GM23338 (cell line): Measurements from ENCODE around the gene SRSF3. TPM values are rescaled to one million over a fixed set of nuclear protein-coding genes. Genes with fewer than 3 reads are reported as not detected.

Source experiments
- ATAC-seq: fragments of 200-7000 bp; cut with Tn5 transposase; 3 replicates; pipeline ENCODE4 v1.9.1; 2020
- DNase-seq: peaks from one replicate; pipeline ENCODE4 v3.0.0-alpha.2; 2015; ENCODE audit warnings: low spot score
- H2AFZ ChIP-seq: fragments of 200-600 bp; sonication (generic); 2 replicates; pipeline ENCODE4 v1.8.0; 2016; ENCODE audit warnings: antibody characterized with exemption, mild to moderate bottlenecking, moderate library complexity
- H3F3A ChIP-seq: fragments of 200-600 bp; sonication (generic); replicated peaks from 2 replicates; pipeline ENCODE4 v1.8.0; 2017; ENCODE audit warnings: antibody characterized with exemption, mixed run types, low read depth
- H3K27ac ChIP-seq: fragments of 200-600 bp; sonication (generic); 2 replicates; pipeline ENCODE4 v1.6.1; 2016; ENCODE audit warnings: low read depth
- H3K27me3 ChIP-seq: fragments of 200-600 bp; sonication (generic); 2 replicates; pipeline ENCODE4 v1.8.0; 2016; ENCODE audit warnings: mild to moderate bottlenecking, mixed run types, moderate library complexity; ENCODE audit not compliant: insufficient read depth
- H3K36me3 ChIP-seq: fragments of 200-600 bp; sonication (generic); 2 replicates; pipeline ENCODE4 v1.8.0; 2016; ENCODE audit warnings: mild to moderate bottlenecking; ENCODE audit not compliant: insufficient read depth
- H3K4me1 ChIP-seq: fragments of 200-600 bp; sonication (generic); 2 replicates; pipeline ENCODE4 v1.8.0; 2016; ENCODE audit warnings: mild to moderate bottlenecking, moderate library complexity; ENCODE audit not compliant: insufficient read depth
- H3K4me2 ChIP-seq: fragments of 200-600 bp; sonication (generic); 2 replicates; pipeline ENCODE4 v1.7.1; 2017; ENCODE audit warnings: mixed run types
- H3K4me3 ChIP-seq: fragments of 200-600 bp; sonication (generic); 2 replicates; pipeline ENCODE4 v1.6.1; 2016; ENCODE audit warnings: mixed run types
- H3K79me2 ChIP-seq: fragments of 200-600 bp; sonication (generic); replicated peaks from 2 replicates; pipeline ENCODE4 v1.8.0; 2017; ENCODE audit warnings: mild to moderate bottlenecking; ENCODE audit not compliant: insufficient read depth
- H3K9me2 ChIP-seq: fragments of 200-600 bp; sonication (generic); 2 replicates; pipeline ENCODE4 v1.8.0; 2017; ENCODE audit not compliant: insufficient read depth
- H4K20me1 ChIP-seq: fragments of 200-600 bp; sonication (generic); replicated peaks from 2 replicates; pipeline ENCODE4 v1.8.0; 2017; ENCODE audit warnings: mild to moderate bottlenecking; ENCODE audit not compliant: insufficient read depth
- H3K27ac Mint-ChIP-seq: 2 replicates; pipeline ENCODE4 v1.8.0; 2020; ENCODE audit warnings: inconsistent platforms, mild to moderate bottlenecking, moderate library complexity, mixed read lengths
- H3K27me3 Mint-ChIP-seq: 3 replicates; pipeline ENCODE4 v1.8.0; 2022; ENCODE audit warnings: low read depth, mild to moderate bottlenecking, moderate library complexity, mixed read lengths, inconsistent platforms; ENCODE audit not compliant: insufficient read depth, poor library complexity
- H3K36me3 Mint-ChIP-seq: 3 replicates; pipeline ENCODE4 v1.8.0; 2021; ENCODE audit warnings: low read depth, mild to moderate bottlenecking, inconsistent platforms, moderate library complexity, mixed read lengths
- H3K4me1 Mint-ChIP-seq: 3 replicates; pipeline ENCODE4 v1.8.0; 2020; ENCODE audit warnings: mild to moderate bottlenecking, inconsistent platforms, mixed read lengths
- H3K4me3 Mint-ChIP-seq: 3 replicates; pipeline ENCODE4 v1.8.0; 2021; ENCODE audit warnings: moderate library complexity, mild to moderate bottlenecking, inconsistent platforms, mixed read lengths
- H3K9me3 Mint-ChIP-seq: 3 replicates; pipeline ENCODE4 v1.8.0; 2020; ENCODE audit warnings: moderate library complexity, mild to moderate bottlenecking, inconsistent platforms, mixed read lengths
- EZH2 ChIP-seq: fragments of 200-600 bp; sonication (generic); IDR thresholded peaks from one replicate; pipeline ENCODE4 v1.8.0; 2017; ENCODE audit warnings: antibody characterized with exemption, mild to moderate bottlenecking, low read depth; ENCODE audit not compliant: unreplicated experiment
- ZNF114 ChIP-seq: fragments of 250-450 bp; sonication (Bioruptor Pico); IDR thresholded peaks from 2 replicates; pipeline ENCODE4 v1.5.0; 2020; ENCODE audit warnings: mild to moderate bottlenecking, moderate library complexity
- ZNF331 ChIP-seq: fragments of 250-450 bp; sonication (Bioruptor Pico); IDR thresholded peaks from 2 replicates; pipeline ENCODE4 v1.5.0; 2020; ENCODE audit warnings: low read depth, mild to moderate bottlenecking, moderate library complexity
- ZNF462 ChIP-seq: fragments of 250-450 bp; sonication (Bioruptor Pico); IDR thresholded peaks from 2 replicates; pipeline ENCODE4 v1.5.0; 2020; ENCODE audit warnings: mild to moderate bottlenecking, moderate library complexity
- polyA plus RNA-seq: library from polyadenylated mRNA; unstranded; fragments of >200 nt; fragmentation: Nextera tagmentation; extraction: Ambion mirVana; gene quantifications from 2 replicates; pipeline ENCODE4 v1.2.1, GENCODE V29; 2016
- total RNA-seq: library from RNA; depleted of rRNA; stranded (reverse); fragments of >200 nt; shearing (Covaris generic); gene quantifications from 2 replicates; pipeline ENCODE4 v1.2.3, GENCODE V29; 2014
- TF ChIP-seq, protein P1 (sequence below): IDR thresholded peaks from one replicate; pipeline ENCODE4 v1.6.1; 2018; ENCODE audit warnings: antibody characterized with exemption; ENCODE audit not compliant: unreplicated experiment

SRSF3 gene
- total and polyA plus RNA-seq, 2 experiments from 2014 or later: 436 to 655 TPM

DNA sequence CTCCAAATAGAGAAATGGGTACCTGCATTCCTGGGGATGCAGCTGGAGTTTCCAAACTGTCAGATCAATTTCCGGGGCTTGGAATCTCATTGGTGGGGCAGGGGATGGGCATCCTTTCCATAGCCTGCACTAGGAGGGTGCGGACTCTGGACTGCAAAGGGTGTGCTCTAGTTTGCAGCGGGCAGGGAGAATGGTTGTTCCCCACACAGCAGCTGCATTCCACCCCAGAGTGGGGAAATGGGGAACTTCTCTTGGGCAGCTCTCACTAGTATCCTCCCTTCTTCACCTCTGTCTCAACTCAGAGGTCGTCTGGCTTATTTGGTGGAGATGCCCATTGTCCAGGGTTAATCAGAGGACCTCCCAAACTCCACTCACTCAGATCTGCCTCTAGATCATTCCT is 49.8 kb downstream of the SRSF3 start (continued):
- TF ChIP-seq ZNF462 (CRISPR knock-in tag): no peak
- TF ChIP-seq ZNF114: no peak

GRCh38 chr6:36649086-36649485 is 54.9 kb downstream of the SRSF3 start:
- peaks cover 10% of the 10 kb centered on the region for H3K27me3 Mint-ChIP-seq
- DNase-seq (no peak), ATAC-seq (no peak)
- H3K27ac Mint-ChIP-seq: no peak overlapping the region
- Histone ChIP-seq H3K9me2 (no peaks in the 10 kb centered on the region), H3K4me3 (no peak overlapping the region), H3K36me3 (no peaks in the 10 kb centered on the region), H3K4me1 (peaks cover 9% of the 10 kb centered on the region; the same call in 1 of the 2 replicates), H4K20me1 (no peaks in the 10 kb centered on the region), H3K27ac (no peak overlapping the region), H2AFZ (no peak overlapping the region), H3F3A (no peaks in the 10 kb centered on the region), H3K4me2 (no peak overlapping the region), H3K79me2 (no peaks in the 10 kb centered on the region), H3K27me3 (no peaks in the 10 kb centered on the region)
- H3K4me1 Mint-ChIP-seq: peaks cover 10% of the 10 kb centered on the region
- H3K36me3 Mint-ChIP-seq: no peaks in the 10 kb centered on the region; the same call in 2 of the 3 replicates
- TF ChIP-seq, protein P1, sequence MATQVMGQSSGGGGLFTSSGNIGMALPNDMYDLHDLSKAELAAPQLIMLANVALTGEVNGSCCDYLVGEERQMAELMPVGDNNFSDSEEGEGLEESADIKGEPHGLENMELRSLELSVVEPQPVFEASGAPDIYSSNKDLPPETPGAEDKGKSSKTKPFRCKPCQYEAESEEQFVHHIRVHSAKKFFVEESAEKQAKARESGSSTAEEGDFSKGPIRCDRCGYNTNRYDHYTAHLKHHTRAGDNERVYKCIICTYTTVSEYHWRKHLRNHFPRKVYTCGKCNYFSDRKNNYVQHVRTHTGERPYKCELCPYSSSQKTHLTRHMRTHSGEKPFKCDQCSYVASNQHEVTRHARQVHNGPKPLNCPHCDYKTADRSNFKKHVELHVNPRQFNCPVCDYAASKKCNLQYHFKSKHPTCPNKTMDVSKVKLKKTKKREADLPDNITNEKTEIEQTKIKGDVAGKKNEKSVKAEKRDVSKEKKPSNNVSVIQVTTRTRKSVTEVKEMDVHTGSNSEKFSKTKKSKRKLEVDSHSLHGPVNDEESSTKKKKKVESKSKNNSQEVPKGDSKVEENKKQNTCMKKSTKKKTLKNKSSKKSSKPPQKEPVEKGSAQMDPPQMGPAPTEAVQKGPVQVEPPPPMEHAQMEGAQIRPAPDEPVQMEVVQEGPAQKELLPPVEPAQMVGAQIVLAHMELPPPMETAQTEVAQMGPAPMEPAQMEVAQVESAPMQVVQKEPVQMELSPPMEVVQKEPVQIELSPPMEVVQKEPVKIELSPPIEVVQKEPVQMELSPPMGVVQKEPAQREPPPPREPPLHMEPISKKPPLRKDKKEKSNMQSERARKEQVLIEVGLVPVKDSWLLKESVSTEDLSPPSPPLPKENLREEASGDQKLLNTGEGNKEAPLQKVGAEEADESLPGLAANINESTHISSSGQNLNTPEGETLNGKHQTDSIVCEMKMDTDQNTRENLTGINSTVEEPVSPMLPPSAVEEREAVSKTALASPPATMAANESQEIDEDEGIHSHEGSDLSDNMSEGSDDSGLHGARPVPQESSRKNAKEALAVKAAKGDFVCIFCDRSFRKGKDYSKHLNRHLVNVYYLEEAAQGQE: no peak
- TF ChIP-seq ZNF331 (CRISPR knock-in tag) (no peak), EZH2 (no peak)
- H3K9me3 Mint-ChIP-seq: no peaks in the 10 kb centered on the region
- no peak overlapping the region for H3K4me3 Mint-ChIP-seq
